Activated CD8-positive, alpha-beta memory T cell treated with anti-CD3 and anti-CD28 coated beads, Interleukin-2, amount 50 U/mL, for 4 hours (primary cell): ENCODE data around the gene GALNT9.
"Not testable (repeated sequence)": the region's sequence is repeated elsewhere in the genome, so short reads cannot be mapped to it uniquely, and the experiment has no call there.

Source experiments
- DNase-seq: peaks from one replicate; pipeline ENCODE4 v3.0.0-alpha.2; 2020

The GALNT9 gene

GRCh38 chr12:132329036-132329719 is at the start of gene GALNT9:
Gene GALNT9, minus strand, starts transcription at chr12:132329589. Its CDS starts 386 bp downstream, at chr12:132329203.
- DNase-seq, result no peak

- DNase-seq, result not testable (repeated sequence)
Measured at GRCh38 chr12:132379057-132379456, 49.7 kb upstream of the GALNT9 start.

GRCh38 chr12:132377147-132377546 is 47.8 kb upstream of the GALNT9 start:
- DNase-seq, result no peak

- no peak for DNase-seq
Measured at GRCh38 chr12:132376464-132376830, 47.1 kb upstream of the GALNT9 start.

GRCh38 chr12:132375747-132376463 is 46.5 kb upstream of the GALNT9 start:
- peak; percentile 5 for DNase-seq

- peak; percentile 12 for DNase-seq
Measured at GRCh38 chr12:132374612-132375445, 45.4 kb upstream of the GALNT9 start.

- no peak for DNase-seq
Measured at GRCh38 chr12:132373901-132374611, 44.7 kb upstream of the GALNT9 start.

- no peak for DNase-seq
Measured at GRCh38 chr12:132367852-132368251, 38.5 kb upstream of the GALNT9 start.

- DNase-seq, result no peak
Measured at GRCh38 chr12:132367071-132367851, 37.9 kb upstream of the GALNT9 start.

- DNase-seq, result no peak
Measured at GRCh38 chr12:132366341-132366861, 37.0 kb upstream of the GALNT9 start.

- DNase-seq, result no peak
Measured at GRCh38 chr12:132365226-132365625, 35.8 kb upstream of the GALNT9 start.

- no peak for DNase-seq
Measured at GRCh38 chr12:132364348-132364902, 35.0 kb upstream of the GALNT9 start.

- no peak for DNase-seq
Measured at GRCh38 chr12:132363661-132364347, 34.4 kb upstream of the GALNT9 start.

- DNase-seq, result no peak
Measured at GRCh38 chr12:132362996-132363660, 33.7 kb upstream of the GALNT9 start.

- DNase-seq, result no peak
Measured at GRCh38 chr12:132360906-132361777, 31.8 kb upstream of the GALNT9 start.

- no peak for DNase-seq
Measured at GRCh38 chr12:132360410-132360809, 31.0 kb upstream of the GALNT9 start.

GRCh38 chr12:132359971-132360370 is 30.6 kb upstream of the GALNT9 start:
- no peak for DNase-seq

- no peak for DNase-seq
Measured at GRCh38 chr12:132359551-132359950, 30.2 kb upstream of the GALNT9 start.
